ENCODE measurements around the gene IGF2R. TPM values are rescaled to one million over a fixed set of nuclear protein-coding genes. Genes with fewer than 3 reads are reported as not detected.

IGF2R gene
- total RNA-seq, 1 donor from 2014 or later, result 105 TPM

DNA sequence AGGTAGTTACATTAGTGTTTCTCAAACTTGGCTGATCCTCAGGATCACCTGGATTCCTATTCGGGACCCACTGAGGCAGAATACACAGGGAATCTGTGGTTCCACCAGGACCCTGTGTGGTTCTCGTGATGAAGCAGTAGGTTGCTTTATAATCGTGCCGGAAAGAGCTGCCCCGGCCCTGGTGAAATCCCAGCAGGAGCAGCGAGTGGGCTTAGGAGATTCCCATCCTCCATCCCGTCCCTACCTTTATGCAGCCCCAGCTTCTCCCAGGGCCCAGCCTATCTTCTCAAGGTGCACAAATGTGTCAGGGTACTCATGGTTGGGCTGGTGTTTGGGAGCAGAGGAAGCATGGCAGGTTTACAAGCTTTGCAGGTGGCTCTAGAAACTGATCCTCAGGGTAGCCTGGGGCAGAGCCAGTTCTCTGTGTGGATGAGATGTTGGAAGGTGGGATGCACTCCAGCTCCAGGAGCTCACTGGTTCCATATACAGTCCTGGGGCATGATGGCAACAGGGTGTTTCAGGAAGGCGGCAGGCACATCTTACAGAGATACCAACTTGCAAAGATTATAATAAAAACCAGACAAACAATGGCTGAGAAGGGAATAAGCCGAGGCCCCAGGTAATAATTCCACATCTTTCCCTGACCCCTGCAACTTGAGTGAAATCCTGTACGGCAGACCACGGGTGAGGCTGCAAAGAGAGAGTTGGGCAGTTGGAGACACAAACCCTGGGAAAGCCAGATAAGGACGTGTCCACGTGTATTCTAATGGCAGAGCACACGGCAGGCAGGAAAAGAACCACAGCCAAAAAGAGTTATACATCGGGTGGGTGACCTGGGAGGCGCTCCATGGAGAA lies 158.6 kb downstream of the IGF2R start:
- H3K27ac Mint-ChIP-seq (ENCODE audit: unreplicated experiment), result no peak overlapping the region
- peaks cover 8% of the 10 kb centered on the region for H3K9me3 Mint-ChIP-seq (ENCODE audit: unreplicated experiment)
- no peak for TF ChIP-seq CTCF (IDR thresholded peaks at IDR 0.05; ENCODE audit: partially characterized antibody, unreplicated experiment)
- H3K4me3 Mint-ChIP-seq (ENCODE audit: unreplicated experiment), result no peak overlapping the region
- no peak for DNase-seq
- H3K27me3 Mint-ChIP-seq (ENCODE audit: unreplicated experiment), result peaks cover 13% of the 10 kb centered on the region
- peaks cover 22% of the 10 kb centered on the region for H3K36me3 Mint-ChIP-seq (ENCODE audit: unreplicated experiment)
- H3K4me1 Mint-ChIP-seq (ENCODE audit: low read depth, unreplicated experiment), result no peaks in the 10 kb centered on the region

- DNase-seq, result no peak
- H3K27me3 Mint-ChIP-seq (ENCODE audit: unreplicated experiment), result peaks cover 11% of the 10 kb centered on the region
- no peaks in the 10 kb centered on the region for H3K4me1 Mint-ChIP-seq (ENCODE audit: low read depth, unreplicated experiment)
- no peak overlapping the region for H3K4me3 Mint-ChIP-seq (ENCODE audit: unreplicated experiment)
- H3K9me3 Mint-ChIP-seq (ENCODE audit: unreplicated experiment), result peaks cover 9% of the 10 kb centered on the region
- H3K36me3 Mint-ChIP-seq (ENCODE audit: unreplicated experiment), result peaks cover 22% of the 10 kb centered on the region
- TF ChIP-seq CTCF (IDR thresholded peaks at IDR 0.05; ENCODE audit: partially characterized antibody, unreplicated experiment), result no peak
- no peak overlapping the region for H3K27ac Mint-ChIP-seq (ENCODE audit: unreplicated experiment)
These were observed 159.3 kb downstream of the IGF2R start for GRCh38 chr6:160128125-160128683.

DNA sequence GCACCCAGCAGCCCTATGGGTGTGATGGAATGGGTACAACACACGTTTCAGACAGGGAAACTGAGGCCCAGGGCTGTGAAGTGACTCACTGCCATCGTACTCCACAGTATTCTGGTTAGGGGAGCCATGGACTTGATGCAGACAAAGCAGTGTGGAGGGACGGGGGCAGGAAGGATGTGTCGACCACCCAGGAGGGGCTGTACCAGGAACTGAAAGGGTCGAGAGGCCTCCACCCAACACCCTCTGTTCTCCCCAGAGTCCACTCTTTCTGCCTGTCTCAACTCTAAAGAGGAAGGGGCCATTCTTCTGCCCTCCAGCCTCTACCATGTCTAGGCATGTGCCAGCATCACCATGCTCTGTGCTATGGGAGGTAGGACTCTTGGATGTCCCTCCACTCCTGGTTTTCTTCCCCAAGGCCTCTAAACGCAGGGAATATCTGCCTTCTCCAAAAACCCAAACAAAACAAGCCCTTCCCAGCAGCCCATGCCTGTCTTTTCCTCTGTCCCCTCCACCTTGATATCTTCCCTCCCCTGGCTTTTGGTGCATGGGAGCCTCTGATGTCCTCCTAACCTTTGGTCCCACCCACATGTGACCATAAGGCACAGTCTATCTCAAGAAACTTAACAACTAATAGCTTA lies 160.1 kb downstream of the IGF2R start:
- Mint-ChIP-seq H3K27ac (ENCODE audit: unreplicated experiment) (no peak overlapping the region), H3K4me1 (ENCODE audit: low read depth, unreplicated experiment) (no peaks in the 10 kb centered on the region), H3K27me3 (ENCODE audit: unreplicated experiment) (peaks cover 11% of the 10 kb centered on the region), H3K36me3 (ENCODE audit: unreplicated experiment) (peaks cover 22% of the 10 kb centered on the region), H3K4me3 (ENCODE audit: unreplicated experiment) (no peak overlapping the region), H3K9me3 (ENCODE audit: unreplicated experiment) (peaks cover 9% of the 10 kb centered on the region)
- no peak for DNase-seq
- TF ChIP-seq CTCF (IDR thresholded peaks at IDR 0.05; ENCODE audit: partially characterized antibody, unreplicated experiment), result no peak

DNA sequence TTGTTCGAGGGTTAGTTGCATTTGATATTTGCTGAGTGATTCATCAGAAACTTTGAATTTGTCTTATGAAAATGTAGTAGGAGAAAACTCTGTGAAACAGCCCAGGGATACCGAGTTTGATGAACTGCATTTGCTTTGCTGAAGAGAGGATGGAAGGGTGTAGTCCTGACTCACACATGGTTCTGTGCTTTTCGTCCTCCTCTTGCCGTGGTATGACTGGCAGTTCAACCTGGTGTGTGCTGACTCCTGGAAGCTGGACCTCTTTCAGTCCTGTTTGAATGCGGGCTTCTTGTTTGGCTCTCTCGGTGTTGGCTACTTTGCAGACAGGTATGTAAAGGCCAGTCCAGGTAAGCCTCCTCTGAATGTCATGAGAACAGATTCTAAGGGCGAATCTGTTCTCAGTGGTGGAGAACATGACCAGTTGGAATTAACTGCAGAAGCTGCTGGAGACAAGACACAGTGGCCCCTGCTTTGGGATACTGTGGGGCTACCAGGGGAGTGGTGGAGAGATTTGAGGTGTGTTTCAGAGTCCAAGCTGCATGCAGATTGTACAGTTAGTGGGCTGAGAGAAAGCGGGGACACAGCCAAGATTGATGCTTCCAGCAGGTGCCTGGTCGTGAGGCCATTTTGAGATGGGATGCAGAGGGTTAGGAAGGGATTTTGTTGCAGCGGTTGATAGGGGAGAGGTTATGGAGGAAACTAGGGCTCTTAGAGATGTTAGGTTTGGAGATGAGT lies 161.2 kb downstream of the IGF2R start:
- Mint-ChIP-seq H3K4me3 (ENCODE audit: unreplicated experiment) (no peak overlapping the region), H3K9me3 (ENCODE audit: unreplicated experiment) (peaks cover 7% of the 10 kb centered on the region), H3K36me3 (ENCODE audit: unreplicated experiment) (peaks cover 19% of the 10 kb centered on the region), H3K27ac (ENCODE audit: unreplicated experiment) (no peak overlapping the region), H3K27me3 (ENCODE audit: unreplicated experiment) (peaks cover 6% of the 10 kb centered on the region), H3K4me1 (ENCODE audit: low read depth, unreplicated experiment) (no peaks in the 10 kb centered on the region)
- TF ChIP-seq CTCF (IDR thresholded peaks at IDR 0.05; ENCODE audit: partially characterized antibody, unreplicated experiment), result no peak
- no peak for DNase-seq
